DOHH2 (cell line): ENCODE results near the gene MED4.

Experiments used
- H3F3A ChIP-seq: fragments of 200-600 bp; sonication (generic), shearing (Covaris generic); 2 replicates; pipeline ENCODE4 v1.6.0; 2016; ENCODE audit warnings: antibody characterized with exemption, mild to moderate bottlenecking; ENCODE audit not compliant: control insufficient read depth, insufficient read depth
- H3K27ac ChIP-seq: fragments of 200-600 bp; sonication (generic); 2 replicates; pipeline ENCODE4 v1.5.1; 2014; ENCODE audit warnings: low read depth, mild to moderate bottlenecking, low read length, moderate library complexity
- H3K27me3 ChIP-seq: fragments of 200-600 bp; sonication (generic); 2 replicates; pipeline ENCODE4 v1.6.1; 2014; ENCODE audit warnings: mild to moderate bottlenecking, low read length, mixed read lengths; ENCODE audit not compliant: control insufficient read depth
- H3K36me3 ChIP-seq: fragments of 200-600 bp; sonication (generic); 2 replicates; pipeline ENCODE4 v1.6.1; 2014; ENCODE audit warnings: mild to moderate bottlenecking, low read length, moderate library complexity, mixed read lengths; ENCODE audit not compliant: control insufficient read depth
- H3K4me1 ChIP-seq: fragments of 200-600 bp; sonication (generic); 2 replicates; pipeline ENCODE4 v1.6.1; 2014; ENCODE audit warnings: mild to moderate bottlenecking, low read length, mixed read lengths; ENCODE audit not compliant: control insufficient read depth
- H3K4me2 ChIP-seq: fragments of 200-600 bp; sonication (generic); 2 replicates; pipeline ENCODE4 v1.6.0; 2014; ENCODE audit warnings: mild to moderate bottlenecking, low read length, moderate library complexity
- H3K4me3 ChIP-seq: fragments of 200-600 bp; sonication (generic); 2 replicates; pipeline ENCODE4 v1.5.1; 2014; ENCODE audit warnings: mild to moderate bottlenecking, low read length, mixed read lengths
- H3K79me2 ChIP-seq: fragments of 200-600 bp; sonication (generic); 2 replicates; pipeline ENCODE4 v1.6.1; 2014; ENCODE audit warnings: mild to moderate bottlenecking, low read length, mixed read lengths; ENCODE audit not compliant: control insufficient read depth
- H3K9me2 ChIP-seq: fragments of 200-600 bp; sonication (generic); replicated peaks from 2 replicates; pipeline ENCODE4 v1.6.1; 2014; ENCODE audit warnings: mild to moderate bottlenecking, low read length, mixed read lengths; ENCODE audit not compliant: control insufficient read depth
- H3K9me3 ChIP-seq: fragments of 200-600 bp; sonication (generic); 2 replicates; pipeline ENCODE4 v1.6.1; 2014; ENCODE audit warnings: antibody characterized with exemption, low read length, mixed read lengths; ENCODE audit not compliant: control insufficient read depth, insufficient read depth
- H4K20me1 ChIP-seq: fragments of 200-600 bp; sonication (generic); 2 replicates; pipeline ENCODE4 v1.6.0; 2014; ENCODE audit warnings: low read depth, mild to moderate bottlenecking, antibody characterized with exemption, low read length, moderate library complexity; ENCODE audit not compliant: control insufficient read depth, insufficient read depth
- EZH2phosphoT487 ChIP-seq: fragments of 200-600 bp; sonication (generic); IDR thresholded peaks from 2 replicates; pipeline ENCODE4 v1.6.1; 2017; ENCODE audit warnings: borderline replicate concordance, mild to moderate bottlenecking, antibody characterized with exemption, low read length, moderate library complexity, mixed read lengths
- TF ChIP-seq, protein P1 (sequence below): fragments of 200-600 bp; sonication (generic); IDR thresholded peaks from one replicate; pipeline ENCODE4 v1.5.1; 2014; ENCODE audit warnings: antibody characterized with exemption, mild to moderate bottlenecking, low read depth, low read length; ENCODE audit not compliant: poor library complexity, severe bottlenecking

The MED4 gene

DNA sequence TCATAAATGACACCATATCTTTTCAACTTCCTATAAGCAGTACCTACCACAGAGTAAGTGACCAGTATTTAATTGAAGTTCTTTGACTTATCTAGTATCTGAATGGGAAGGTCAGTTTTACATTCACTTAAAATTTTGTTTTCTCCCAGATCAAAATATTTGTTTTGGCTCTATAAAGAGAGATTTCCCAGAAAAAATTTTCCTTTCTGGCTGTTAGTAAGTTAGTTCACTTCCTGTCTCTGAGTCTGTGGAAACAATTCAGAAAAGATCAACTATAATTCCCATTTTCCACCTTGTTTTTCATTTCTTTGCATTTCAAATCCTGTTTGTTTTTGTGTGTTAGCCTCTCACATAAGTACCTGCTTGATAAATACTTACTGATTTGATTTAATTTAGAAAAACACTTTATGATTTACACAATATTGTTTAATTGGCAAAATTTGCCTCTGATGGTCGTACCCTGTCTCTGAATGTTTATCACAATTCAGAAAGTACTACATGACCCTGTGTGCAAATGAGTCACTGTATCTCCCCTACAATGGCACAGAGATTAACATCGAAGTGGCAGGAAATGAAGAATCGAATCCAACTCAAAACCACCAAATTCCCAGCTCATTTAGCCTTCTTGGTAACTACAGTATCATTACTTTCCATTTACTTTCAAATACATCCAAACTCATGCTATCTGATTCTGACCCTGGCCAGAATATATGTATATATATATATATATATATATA lies 15.4 kb upstream of the MED4 start:
- Histone ChIP-seq H3K27me3 (no peaks in the 10 kb centered on the region), H4K20me1 (no peaks in the 10 kb centered on the region), H3K9me2 (no peaks in the 10 kb centered on the region), H3K79me2 (no peaks in the 10 kb centered on the region), H3K27ac (no peak overlapping the region), H3K4me1 (no peaks in the 10 kb centered on the region), H3K9me3 (no peaks in the 10 kb centered on the region), H3K4me2 (no peak overlapping the region), H3K4me3 (no peak overlapping the region), H3K36me3 (no peaks in the 10 kb centered on the region), H3F3A (no peaks in the 10 kb centered on the region)
- no peak for TF ChIP-seq EZH2phosphoT487
- TF ChIP-seq, protein P1, sequence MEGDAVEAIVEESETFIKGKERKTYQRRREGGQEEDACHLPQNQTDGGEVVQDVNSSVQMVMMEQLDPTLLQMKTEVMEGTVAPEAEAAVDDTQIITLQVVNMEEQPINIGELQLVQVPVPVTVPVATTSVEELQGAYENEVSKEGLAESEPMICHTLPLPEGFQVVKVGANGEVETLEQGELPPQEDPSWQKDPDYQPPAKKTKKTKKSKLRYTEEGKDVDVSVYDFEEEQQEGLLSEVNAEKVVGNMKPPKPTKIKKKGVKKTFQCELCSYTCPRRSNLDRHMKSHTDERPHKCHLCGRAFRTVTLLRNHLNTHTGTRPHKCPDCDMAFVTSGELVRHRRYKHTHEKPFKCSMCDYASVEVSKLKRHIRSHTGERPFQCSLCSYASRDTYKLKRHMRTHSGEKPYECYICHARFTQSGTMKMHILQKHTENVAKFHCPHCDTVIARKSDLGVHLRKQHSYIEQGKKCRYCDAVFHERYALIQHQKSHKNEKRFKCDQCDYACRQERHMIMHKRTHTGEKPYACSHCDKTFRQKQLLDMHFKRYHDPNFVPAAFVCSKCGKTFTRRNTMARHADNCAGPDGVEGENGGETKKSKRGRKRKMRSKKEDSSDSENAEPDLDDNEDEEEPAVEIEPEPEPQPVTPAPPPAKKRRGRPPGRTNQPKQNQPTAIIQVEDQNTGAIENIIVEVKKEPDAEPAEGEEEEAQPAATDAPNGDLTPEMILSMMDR: no peak

DNA sequence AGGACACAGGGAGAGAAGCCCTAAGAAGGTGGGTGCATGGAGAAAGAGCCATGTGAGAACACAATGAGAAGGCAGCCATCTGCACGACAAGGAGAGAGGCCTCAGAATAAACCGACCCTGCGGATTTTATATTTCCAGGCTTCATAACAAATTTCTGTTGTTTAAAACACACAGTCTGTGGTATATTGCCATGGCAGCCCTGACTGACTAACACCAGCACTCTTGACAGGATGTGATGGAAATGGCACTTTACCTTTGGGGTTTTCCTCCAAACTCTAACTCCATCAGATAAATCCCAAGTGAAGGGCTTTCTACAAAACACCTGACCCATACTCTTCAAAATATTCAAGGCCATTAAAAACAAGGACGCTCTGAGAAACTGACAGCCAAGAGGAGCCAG lies 13.2 kb upstream of the MED4 start:
- Histone ChIP-seq H3K36me3 (no peaks in the 10 kb centered on the region), H3K9me2 (no peaks in the 10 kb centered on the region), H3K4me3 (no peak overlapping the region), H3K9me3 (no peaks in the 10 kb centered on the region), H3F3A (no peaks in the 10 kb centered on the region), H4K20me1 (no peaks in the 10 kb centered on the region), H3K27ac (no peak overlapping the region), H3K4me1 (no peaks in the 10 kb centered on the region), H3K79me2 (no peaks in the 10 kb centered on the region), H3K4me2 (no peak overlapping the region), H3K27me3 (no peaks in the 10 kb centered on the region)
- TF ChIP-seq, protein P1: no peak
- no peak for TF ChIP-seq EZH2phosphoT487

DNA sequence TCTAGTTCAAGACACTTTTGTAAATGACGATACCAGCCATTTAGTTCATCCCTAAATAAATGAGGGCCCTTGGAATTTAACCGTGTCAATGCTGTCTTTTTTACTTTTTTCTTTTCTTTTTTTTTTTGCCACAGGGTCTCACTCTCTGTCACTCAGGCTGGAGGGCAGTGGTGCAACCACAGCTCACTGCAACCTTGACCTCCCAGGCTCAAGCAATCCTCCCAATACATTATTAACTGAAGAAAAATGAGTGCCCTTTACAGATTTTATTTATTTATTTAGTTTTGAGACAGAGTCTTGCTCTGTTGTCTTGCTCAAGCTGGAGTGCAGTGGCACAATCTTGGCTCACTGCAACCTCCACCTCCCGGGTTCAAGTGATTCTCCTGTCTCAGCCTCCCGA lies 2.9 kb upstream of the MED4 start:
- peaks cover 5% of the 10 kb centered on the region; the same call in 1 of the 2 replicates for H4K20me1 ChIP-seq
- H3K4me1 ChIP-seq: peaks cover 14% of the 10 kb centered on the region
- peaks cover 22% of the 10 kb centered on the region for H3K79me2 ChIP-seq
- H3K4me3 ChIP-seq: no peak overlapping the region
- TF ChIP-seq EZH2phosphoT487: no peak
- TF ChIP-seq, protein P1: no peak
- no peaks in the 10 kb centered on the region for H3F3A ChIP-seq
- H3K27me3 ChIP-seq: no peaks in the 10 kb centered on the region
- no peak overlapping the region for H3K27ac ChIP-seq
- no peaks in the 10 kb centered on the region for H3K9me2 ChIP-seq
- H3K9me3 ChIP-seq: no peaks in the 10 kb centered on the region
- no peak overlapping the region for H3K4me2 ChIP-seq
- H3K36me3 ChIP-seq: peaks cover 9% of the 10 kb centered on the region
